HCT116 (cell line): Measurements from ENCODE around the gene MLPH. TPM values are rescaled to one million over a fixed set of nuclear protein-coding genes. Genes with fewer than 3 reads are reported as not detected.

Experiments used
- ATAC-seq: fragments of 200-7000 bp; cut with Tn5 transposase; 2 replicates; pipeline ENCODE4 v1.9.1; 2020; ENCODE audit warnings: mild to moderate bottlenecking, moderate library complexity
- BruUV-seq: library from RNA; stranded (reverse); fragments of 400-500 nt; replicated peaks from 2 replicates; lab custom pipeline; 2021; lab: Mats Ljungman, UMichigan
- CTCF ChIA-PET: fragments of 300-600 bp; sonication (Branson Sonifier 250); formaldehyde crosslinking; loops from one replicate; lab custom pipeline; 2021; ENCODE audit warnings: antibody characterized with exemption; lab: Charles Lee
- POLR2A ChIA-PET: fragments of 300-600, 350-600 bp; sonication (Branson Sonifier 250); formaldehyde crosslinking; loops from one replicate; lab custom pipeline; 2021; ENCODE audit warnings: antibody characterized with exemption; lab: Charles Lee
- RAD21 ChIA-PET, 2 experiments: fragments of 300-600 bp; sonication (Branson Sonifier 250); formaldehyde crosslinking; loops; one replicate each; lab custom pipeline; 2023; ENCODE audit warnings: low total read pairs in 2 of 2; ENCODE audit not compliant: uncharacterized antibody in 2 of 2, unreplicated experiment in 2 of 2, low non-redundant PET in 1 of 2; lab: Charles Lee
- DNase-seq: peaks from one replicate; pipeline ENCODE4 v3.0.0-alpha.2; 2010; ENCODE audit warnings: low read depth, low spot score
- H2AFZ ChIP-seq: fragments of 200-600 bp; shearing (Covaris generic), sonication (generic); 2 replicates; pipeline ENCODE4 v1.6.1; 2017; ENCODE audit warnings: low read depth, mixed run types, mixed read lengths, antibody characterized with exemption, low read length; ENCODE audit not compliant: poor library complexity, severe bottlenecking
- H3K27ac ChIP-seq: 2 replicates; pipeline ENCODE4 v1.5.1; 2012; ENCODE audit warnings: low read depth, low read length
- H3K27me3 ChIP-seq: fragments of 200-600 bp; sonication (generic); 2 replicates; pipeline ENCODE4 v1.6.1; 2016; ENCODE audit warnings: mixed run types, low read length, mixed read lengths; ENCODE audit not compliant: insufficient read depth
- H3K36me3 ChIP-seq, 2 experiments: fragments of 200-500 bp in 1 of 2; fragments of 200-600 bp in 1 of 2; sonication (Bioruptor generic) in 1 of 2; sonication (generic) in 1 of 2; 2 replicates each; pipeline versions ENCODE4 v1.5.1 to v1.6.1; 2014 to 2016; ENCODE audit warnings: low read length in 2 of 2, inconsistent platforms in 1 of 2, mixed read lengths in 1 of 2, mixed run types in 1 of 2; ENCODE audit not compliant: insufficient read depth in 2 of 2, control insufficient read depth in 1 of 2
- H3K4me1 ChIP-seq, 2 experiments: fragments of 200-600 bp in 1 of 2; sonication (generic) in 1 of 2; 2 replicates each; pipeline versions ENCODE4 v1.5.1 to v1.6.1; 2012 to 2017; ENCODE audit warnings: low read length in 2 of 2, inconsistent platforms in 1 of 2, mild to moderate bottlenecking in 1 of 2, mixed read lengths in 1 of 2, mixed run types in 1 of 2, moderate library complexity in 1 of 2; ENCODE audit not compliant: insufficient read depth in 2 of 2, control insufficient read depth in 1 of 2
- H3K4me2 ChIP-seq: fragments of 200-600 bp; sonication (generic); 2 replicates; pipeline ENCODE4 v1.6.1; 2017; ENCODE audit warnings: mixed run types, low read length, mixed read lengths
- H3K4me3 ChIP-seq, 2 experiments: fragments of 200-600 bp in 1 of 2; sonication (generic) in 1 of 2; replicated peaks in 1 of 2; 2 replicates each; pipeline ENCODE4 v1.5.1; 2011 to 2016; ENCODE audit warnings: low read length in 2 of 2, control low read depth in 1 of 2, low read depth in 1 of 2, mild to moderate bottlenecking in 1 of 2, mixed read lengths in 1 of 2, mixed run types in 1 of 2
- H3K79me2 ChIP-seq: fragments of 200-600 bp; sonication (generic); 2 replicates; pipeline ENCODE4 v1.6.1; 2017; ENCODE audit warnings: mild to moderate bottlenecking, mixed run types, low read length, moderate library complexity, mixed read lengths; ENCODE audit not compliant: insufficient read depth
- H3K9ac ChIP-seq: fragments of 200-600 bp; sonication (generic); 2 replicates; pipeline ENCODE4 v1.6.1; 2016; ENCODE audit warnings: low read length, mixed read lengths
- H3K9me2 ChIP-seq: fragments of 200-600 bp; sonication (generic), shearing (Covaris generic); 2 replicates; pipeline ENCODE4 v1.6.1; 2017; ENCODE audit warnings: mixed run types, mild to moderate bottlenecking, moderate library complexity; ENCODE audit not compliant: insufficient read depth
- H3K9me3 ChIP-seq, 2 experiments: fragments of 200-500 bp in 1 of 2; fragments of 200-600 bp in 1 of 2; sonication (Bioruptor generic) in 1 of 2; sonication (generic) in 1 of 2; 2 replicates each; pipeline ENCODE4 v1.6.1; 2014 to 2017; ENCODE audit warnings: low read length in 2 of 2, mixed read lengths in 2 of 2, inconsistent platforms in 1 of 2, low read depth in 1 of 2, mild to moderate bottlenecking in 1 of 2, mixed run types in 1 of 2, moderate library complexity in 1 of 2; ENCODE audit not compliant: control insufficient read depth in 1 of 2, insufficient read depth in 1 of 2
- H4K20me1 ChIP-seq: fragments of 200-600 bp; sonication (generic), shearing (Covaris generic); 2 replicates; pipeline ENCODE4 v1.6.1; 2017; ENCODE audit warnings: mixed run types, mild to moderate bottlenecking, moderate library complexity; ENCODE audit not compliant: insufficient read depth
- CBX3 ChIP-seq: IDR thresholded peaks from 2 replicates; pipeline ENCODE4 v1.6.1; 2012; ENCODE audit warnings: low read depth
- CEBPB ChIP-seq: IDR thresholded peaks from 2 replicates; pipeline ENCODE4 v1.6.1; 2012; ENCODE audit warnings: low read depth
- EGR1 ChIP-seq: IDR thresholded peaks from 2 replicates; pipeline ENCODE4 v1.6.1; 2012; ENCODE audit warnings: low read depth
- EZH2 ChIP-seq: fragments of 200-600 bp; sonication (generic); IDR thresholded peaks from 2 replicates; pipeline ENCODE4 v1.6.1; 2017; ENCODE audit warnings: antibody characterized with exemption, mixed run types
- POLR2AphosphoS5 ChIP-seq: IDR thresholded peaks from 2 replicates; pipeline ENCODE4 v1.6.1; 2011; ENCODE audit warnings: mild to moderate bottlenecking, low read depth, low read length, moderate library complexity
- RAD21 ChIP-seq: IDR thresholded peaks from 2 replicates; pipeline ENCODE4 v1.6.1; 2012; ENCODE audit warnings: low read depth, mild to moderate bottlenecking
- REST ChIP-seq: IDR thresholded peaks from 2 replicates; pipeline ENCODE4 v1.6.1; 2012; ENCODE audit warnings: low read depth
- SP1 ChIP-seq: IDR thresholded peaks from 2 replicates; pipeline ENCODE4 v1.6.1; 2012; ENCODE audit warnings: low read depth
- TCF7L2 ChIP-seq: IDR thresholded peaks from 2 replicates; pipeline ENCODE4 v1.7.0; 2011; ENCODE audit warnings: borderline replicate concordance, inconsistent platforms; ENCODE audit not compliant: insufficient read depth, insufficient read length; ENCODE audit errors: extremely low read depth
- ZFX ChIP-seq: fragments of 450-650 bp; IDR thresholded peaks from 2 replicates; pipeline ENCODE4 v1.6.1; 2017
- intact Hi-C: fragments of 100-400 bp; cut with micrococcal nuclease; formaldehyde crosslinking; loops from 2 replicates; pipeline ENCODE4 v1.10.0; 2022
- total RNA-seq: library from RNA; stranded (reverse); gene quantifications from one replicate; pipeline ENCODE4 v1.2.1, GENCODE V29; 2021; ENCODE audit not compliant: unreplicated experiment

Gene MLPH
- total RNA-seq, 1 experiment from 2014 or later, result 81.4 TPM

GRCh38 chr2:237581751-237582746, 95.0 kb downstream of the MLPH start:
- H3K36me3 ChIP-seq, result peaks cover 0 to 6% of the 10 kb centered on the region in 2 experiments; a peak in 2 of 4 replicates
- H3K4me3 ChIP-seq, result no peak overlapping the region
- H3K27ac ChIP-seq, result no peak overlapping the region
- ChIA-PET RAD21 (no interaction called here), POLR2A (no interaction called here), CTCF (interaction anchor here (1.3 kb wide), 1 partner anchor 10 kb away, joined by 5 read pairs; no protein-coding TSS in a partner anchor)
- no peaks in the 10 kb centered on the region for H3K9me2 ChIP-seq
- H4K20me1 ChIP-seq, result no peaks in the 10 kb centered on the region
- intact Hi-C loops, result no loop called here
- no TSS peak for BruUV-seq
- no peaks in the 10 kb centered on the region for H3K4me1 ChIP-seq
- DNase-seq (no peak), ATAC-seq (peak; percentile 36; the same call in 1 of the 2 replicates)
- no peak for TF ChIP-seq TCF7L2
- TF ChIP-seq RAD21, result peak; percentile 21; the same call in 1 of the 2 replicates
- H3K4me2 ChIP-seq, result no peak overlapping the region
- no peak overlapping the region for H3K9ac ChIP-seq
- no peaks in the 10 kb centered on the region for H3K27me3 ChIP-seq
- H2AFZ ChIP-seq, result no peak overlapping the region
- H3K79me2 ChIP-seq, result no peaks in the 10 kb centered on the region
- H3K9me3 ChIP-seq, result no peaks in the 10 kb centered on the region

DNA sequence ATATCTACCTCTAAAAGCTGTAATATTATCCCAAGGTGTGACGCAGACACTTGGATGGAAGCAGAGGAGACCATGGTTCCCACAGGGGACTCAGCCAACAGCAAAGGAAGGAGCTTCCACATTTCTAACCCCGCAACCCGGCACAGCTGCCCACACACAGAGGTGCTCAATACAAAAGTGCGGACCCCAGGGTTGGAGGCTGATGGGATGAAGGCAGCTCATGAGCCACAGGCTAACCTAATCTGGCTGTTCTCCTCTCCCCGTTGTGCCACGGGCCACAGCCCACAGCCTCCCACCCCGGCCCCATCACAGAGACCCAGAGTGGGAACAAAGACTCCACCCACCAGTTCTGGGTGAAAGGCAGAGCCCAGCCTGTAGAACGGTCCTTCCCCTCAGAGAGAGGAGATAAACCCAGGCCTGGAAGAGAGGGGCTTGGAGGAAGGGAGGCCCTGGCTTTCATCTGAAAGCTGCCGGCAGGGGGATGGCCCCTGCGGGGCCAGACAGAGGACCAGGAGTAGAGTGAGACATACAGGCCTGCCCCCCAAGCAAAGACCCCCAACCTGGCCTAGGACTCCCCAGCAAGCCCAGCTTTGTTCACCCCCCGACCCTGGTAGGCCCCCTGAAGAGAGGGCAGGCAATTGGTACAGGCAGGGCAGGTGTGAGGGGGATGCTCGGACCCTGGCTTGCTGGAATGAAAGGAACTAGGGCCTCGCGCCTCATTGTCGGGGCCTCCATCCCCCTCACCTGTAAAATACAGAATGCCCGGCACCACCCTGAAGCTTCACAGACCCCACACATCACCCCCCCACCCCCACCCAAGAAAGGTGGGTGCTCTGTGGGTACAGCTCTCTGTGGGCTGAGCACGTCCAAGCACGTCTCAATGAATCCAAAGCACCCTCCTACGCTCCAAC, 96.6 kb downstream of the MLPH start:
- ChIA-PET RAD21 (no interaction called here), POLR2A (no interaction called here), CTCF (no interaction called here)
- H3K4me1 ChIP-seq, result peaks cover 0 to 4% of the 10 kb centered on the region in 2 experiments; a peak in 1 of 4 replicates
- H3K9me3 ChIP-seq, result no peaks in the 10 kb centered on the region
- no peak overlapping the region for H3K27ac ChIP-seq
- H3K4me3 ChIP-seq, result no peak overlapping the region
- no peak for ATAC-seq
- intact Hi-C loops, result no loop called here
- no peaks in the 10 kb centered on the region for H4K20me1 ChIP-seq
- no peak overlapping the region for H3K4me2 ChIP-seq
- H3K9me2 ChIP-seq, result no peaks in the 10 kb centered on the region
- no peak for DNase-seq
- no peak overlapping the region for H2AFZ ChIP-seq
- peaks cover 0 to 6% of the 10 kb centered on the region in 2 experiments; a peak in 2 of 4 replicates for H3K36me3 ChIP-seq
- no TSS peak for BruUV-seq
- peaks cover 6% of the 10 kb centered on the region for H3K79me2 ChIP-seq
- no peak overlapping the region for H3K9ac ChIP-seq
- no peaks in the 10 kb centered on the region for H3K27me3 ChIP-seq
- no peak for TF ChIP-seq ZFX
- no peak for TF ChIP-seq POLR2AphosphoS5
- no peak for TF ChIP-seq CEBPB
- TF ChIP-seq EGR1, result no peak
- TF ChIP-seq REST, result no peak
- TF ChIP-seq CBX3, result no peak
- TF ChIP-seq SP1, result no peak
- TF ChIP-seq TCF7L2, result no peak
- TF ChIP-seq EZH2, result no peak
